ENCODE measurements around the gene FAM229B. TPM values are rescaled to one million over a fixed set of nuclear protein-coding genes. Genes with fewer than 3 reads are reported as not detected.

Gene FAM229B
- total RNA-seq, 1 experiment from 2014 or later = 20.0 TPM

- Mint-ChIP-seq H3K4me3 (no peak overlapping the region), H3K9me3 (no peaks in the 10 kb centered on the region), H3K4me1 (peaks cover 10% of the 10 kb centered on the region), H3K27ac (no peak overlapping the region), H3K36me3 (no peaks in the 10 kb centered on the region), H3K27me3 (ENCODE audit: low read depth) (no peaks in the 10 kb centered on the region)
- ChIA-PET POLR2A (no interaction called here), CTCF (interaction anchor here (1.0 to 1.6 kb wide), 2 partner anchors 21 to 37 kb away, joined by 3 to 6 read pairs; partner anchors contain the start of genes FAM229B and TUBE1)
- DNase-seq (ENCODE audit: low spot score) (no peak), ATAC-seq (no peak)
- TF ChIP-seq ATF2 (CRISPR knock-in tag; IDR thresholded peaks at IDR 0.05; ENCODE audit: borderline replicate concordance, low read depth) (no peak), OVOL2 (CRISPR knock-in tag; IDR thresholded peaks at IDR 0.05; ENCODE audit: borderline replicate concordance) (no peak), ZNF281 (CRISPR knock-in tag; IDR thresholded peaks at IDR 0.05) (no peak)
Observed at GRCh38 chr6:112123982-112124381, 36.6 kb downstream of the FAM229B start.

GRCh38 chr6:112128208-112128607, 40.8 kb downstream of the FAM229B start:
- peaks cover 7% of the 10 kb centered on the region for H3K4me1 Mint-ChIP-seq
- no peaks in the 10 kb centered on the region for H3K27me3 Mint-ChIP-seq (ENCODE audit: low read depth)
- ChIA-PET POLR2A (interaction anchor here (0.6 kb wide), 1 partner anchor 33 kb away, joined by 5 read pairs; no protein-coding TSS in a partner anchor), CTCF (no interaction called here)
- no peak for ATAC-seq
- H3K36me3 Mint-ChIP-seq = no peaks in the 10 kb centered on the region
- H3K9me3 Mint-ChIP-seq = no peaks in the 10 kb centered on the region
- TF ChIP-seq ZNF138 (CRISPR knock-in tag; conservative IDR thresholded peaks at IDR 0.05) (no peak), IRF2 (CRISPR knock-in tag; IDR thresholded peaks at IDR 0.05; ENCODE audit: borderline replicate concordance, low read depth) (no peak), ZNF121 (CRISPR knock-in tag; IDR thresholded peaks at IDR 0.05) (no peak), ATF6 (CRISPR knock-in tag; IDR thresholded peaks at IDR 0.05) (no peak), TEAD4 (CRISPR knock-in tag; IDR thresholded peaks at IDR 0.05) (no peak)
- no peak for DNase-seq (ENCODE audit: low spot score)
- no peak overlapping the region for H3K4me3 Mint-ChIP-seq
- H3K27ac Mint-ChIP-seq = no peak overlapping the region

- no peak overlapping the region for H3K4me3 Mint-ChIP-seq
- H3K27ac Mint-ChIP-seq = no peak overlapping the region
- peaks cover 2% of the 10 kb centered on the region; the same call in 1 of the 2 replicates for H3K4me1 Mint-ChIP-seq
- ATAC-seq (no peak), DNase-seq (ENCODE audit: low spot score) (no peak)
- H3K9me3 Mint-ChIP-seq = no peaks in the 10 kb centered on the region
- TF ChIP-seq ZBTB21 (CRISPR knock-in tag; IDR thresholded peaks at IDR 0.05; ENCODE audit: borderline replicate concordance) (no peak), E2F4 (CRISPR knock-in tag; IDR thresholded peaks at IDR 0.05; ENCODE audit: borderline replicate concordance, low read depth) (no peak), GTF2I (CRISPR knock-in tag; conservative IDR thresholded peaks at IDR 0.05) (no peak), ZNF532 (CRISPR knock-in tag; IDR thresholded peaks at IDR 0.05; ENCODE audit: borderline replicate concordance) (no peak), USF2 (CRISPR knock-in tag; IDR thresholded peaks at IDR 0.05) (no peak), OVOL2 (CRISPR knock-in tag; IDR thresholded peaks at IDR 0.05; ENCODE audit: borderline replicate concordance) (no peak), MXD4 (CRISPR knock-in tag; IDR thresholded peaks at IDR 0.05; ENCODE audit: borderline replicate concordance) (no peak), ZNF317 (CRISPR knock-in tag; IDR thresholded peaks at IDR 0.05; ENCODE audit: borderline replicate concordance, low read depth) (no peak)
- no peaks in the 10 kb centered on the region for H3K27me3 Mint-ChIP-seq (ENCODE audit: low read depth)
- CTCF ChIA-PET = interaction anchor here (1.5 kb wide), 1 partner anchor 15 kb away, joined by 3 read pairs; no protein-coding TSS in a partner anchor
- H3K36me3 Mint-ChIP-seq = no peaks in the 10 kb centered on the region
- POLR2A ChIA-PET = no interaction called here
Observed at GRCh38 chr6:112130878-112131277, 43.5 kb downstream of the FAM229B start.

All from WTC11 (cell line).